Myocyte (in vitro differentiated cells): Measurements from ENCODE around the gene DTD2. TPM values are rescaled to one million over a fixed set of nuclear protein-coding genes. Genes with fewer than 3 reads are reported as not detected.
"Not testable (repeated sequence)": the region's sequence is repeated elsewhere in the genome, so short reads cannot be mapped to it uniquely, and the experiment has no call there.

Experiments used
- DNase-seq: peaks from one replicate; pipeline ENCODE4 v3.0.0-alpha.2; 2012; ENCODE audit warnings: low read depth
- total RNA-seq: library from RNA; depleted of rRNA; stranded (reverse); fragments of >200 nt; gene quantifications from 2 replicates; pipeline ENCODE4 v1.2.3, GENCODE V29; 2014

DTD2 gene
- total RNA-seq, 1 donor from 2014 or later = 28.0 TPM

- no peak for DNase-seq
These were observed 15.0 kb downstream of the DTD2 start for GRCh38 chr14:31442284-31442683.

GRCh38 chr14:31441273-31442111 is 15.8 kb downstream of the DTD2 start:
- DNase-seq = peak; percentile 34

GRCh38 chr14:31440280-31440679 is 17.0 kb downstream of the DTD2 start:
- DNase-seq = no peak

- no peak for DNase-seq
These were observed 17.7 kb downstream of the DTD2 start for GRCh38 chr14:31439561-31439960.

- DNase-seq = not testable (repeated sequence)
These were observed 20.1 kb downstream of the DTD2 start for GRCh38 chr14:31437045-31437691.

- peak; percentile 54 for DNase-seq
These were observed 22.0 kb downstream of the DTD2 start for GRCh38 chr14:31435276-31435675.

GRCh38 chr14:31430634-31431264 is 26.6 kb downstream of the DTD2 start:
- no peak for DNase-seq

GRCh38 chr14:31429791-31430190 is 27.5 kb downstream of the DTD2 start:
- DNase-seq = no peak

- no peak for DNase-seq
These were observed 29.3 kb downstream of the DTD2 start for GRCh38 chr14:31428011-31428410.

- DNase-seq = no peak
These were observed 30.6 kb downstream of the DTD2 start for GRCh38 chr14:31426663-31427062.

- no peak for DNase-seq
These were observed 31.4 kb downstream of the DTD2 start for GRCh38 chr14:31425905-31426304.

- DNase-seq = no peak
These were observed 36.1 kb downstream of the DTD2 start for GRCh38 chr14:31421200-31421599.

GRCh38 chr14:31420319-31421111 is 36.8 kb downstream of the DTD2 start, which contains the start of gene HEATR5A:
HEATR5A (minus strand) TSS chr14:31420550; CDS start chr14:31402975, 17,575 bp downstream.
- DNase-seq = peak; percentile 97

GRCh38 chr14:31419967-31420318 is 37.4 kb downstream of the DTD2 start:
- DNase-seq = peak; percentile 66

GRCh38 chr14:31419179-31419966 is 37.9 kb downstream of the DTD2 start:
- peak; percentile 4 for DNase-seq

- no peak for DNase-seq
These were observed 38.9 kb downstream of the DTD2 start for GRCh38 chr14:31418440-31418839.

GRCh38 chr14:31414190-31414833 is 43.0 kb downstream of the DTD2 start:
- DNase-seq = peak; percentile 6

- peak; percentile 18 for DNase-seq
These were observed 46.0 kb downstream of the DTD2 start for GRCh38 chr14:31411218-31411727.

GRCh38 chr14:31410048-31410650 is 47.2 kb downstream of the DTD2 start:
- DNase-seq = no peak
